H1 (cell line): ENCODE measurements around the gene CNNM4. TPM values are rescaled to one million over a fixed set of nuclear protein-coding genes. Genes with fewer than 3 reads are reported as not detected.

Experiments
- CTCF ChIA-PET: fragments of 300-600 bp; sonication (Branson Sonifier 250); formaldehyde crosslinking; loops from one replicate; lab custom pipeline; 2021; ENCODE audit not compliant: partially characterized antibody; lab: Charles Lee
- POLR2A ChIA-PET: fragments of 300-600 bp; sonication (Branson Sonifier 250); formaldehyde crosslinking; loops from one replicate; lab custom pipeline; 2021; ENCODE audit warnings: inconsistent platforms; ENCODE audit not compliant: partially characterized antibody; lab: Charles Lee
- DNase-seq, 2 experiments: peaks; one replicate each; pipeline versions ENCODE4 v3.0.0 to v3.0.0-alpha.2; 2010 to 2022; ENCODE audit warnings: low spot score in 2 of 2, low read depth in 1 of 2, mixed read lengths in 1 of 2
- FAIRE-seq: peaks from 2 replicates; lab custom pipeline; 2011; peaks lifted over from hg19 to GRCh38; lab: Jason Lieb, UNC
- H2AFZ ChIP-seq: 2 replicates; pipeline ENCODE4 v1.8.1; 2012; ENCODE audit warnings: low read length, inconsistent platforms
- H2AK5ac ChIP-seq: 2 replicates; pipeline ENCODE4 v1.6.1; 2013; ENCODE audit warnings: low read depth, low read length
- H2BK120ac ChIP-seq: replicated peaks from 2 replicates; pipeline ENCODE3; 2013; ENCODE audit warnings: low read depth, low read length, inconsistent platforms
- H2BK12ac ChIP-seq: 2 replicates; pipeline ENCODE4 v1.6.1; 2013; ENCODE audit warnings: low read depth, low read length
- H2BK15ac ChIP-seq: 2 replicates; pipeline ENCODE4 v1.6.1; 2013; ENCODE audit warnings: low read length
- H2BK20ac ChIP-seq: 2 replicates; pipeline ENCODE4 v1.6.1; 2013; ENCODE audit warnings: low read length
- H2BK5ac ChIP-seq: 2 replicates; pipeline ENCODE4 v1.6.1; 2013; ENCODE audit warnings: low read depth, low read length
- H3K14ac ChIP-seq: 2 replicates; pipeline ENCODE4 v1.6.1; 2013; ENCODE audit warnings: inconsistent platforms; ENCODE audit not compliant: insufficient read length
- H3K18ac ChIP-seq: 2 replicates; pipeline ENCODE4 v1.6.1; 2013; ENCODE audit warnings: low read length; ENCODE audit errors: extremely low read depth
- H3K23ac ChIP-seq: 2 replicates; pipeline ENCODE4 v1.6.1; 2013; ENCODE audit warnings: inconsistent platforms; ENCODE audit not compliant: insufficient read length
- H3K23me2 ChIP-seq: 2 replicates; pipeline ENCODE4 v1.6.1; 2013; ENCODE audit warnings: low read depth, low read length
- H3K27ac ChIP-seq: 2 replicates; pipeline ENCODE4 v1.6.1; 2011; ENCODE audit warnings: low read depth, low read length, inconsistent platforms
- H3K27me3 ChIP-seq, 4 experiments: replicated peaks in 1 of 4; 1 replicate in 1 of 4; 2 replicates in 3 of 4; pipeline versions ENCODE4 v1.6.1 to v1.8.1; 2011 to 2013; ENCODE audit warnings: low read length in 3 of 4, mild to moderate bottlenecking in 3 of 4, inconsistent platforms in 2 of 4, mixed read lengths in 2 of 4, moderate library complexity in 1 of 4; ENCODE audit not compliant: control insufficient read depth in 3 of 4, insufficient read depth in 3 of 4; ENCODE audit errors: extremely low read depth in 1 of 4
- H3K36me3 ChIP-seq, 4 experiments: 2 replicates each; pipeline versions ENCODE4 v1.6.1 to v1.8.1; 2011 to 2013; ENCODE audit warnings: mild to moderate bottlenecking in 4 of 4, low read length in 3 of 4, moderate library complexity in 2 of 4, control low read depth in 1 of 4, inconsistent platforms in 1 of 4; ENCODE audit not compliant: insufficient read depth in 4 of 4, control insufficient read depth in 2 of 4
- H3K4ac ChIP-seq: replicated peaks from 2 replicates; pipeline ENCODE3; 2013; ENCODE audit warnings: low read length, low read depth, mixed read lengths, inconsistent platforms; ENCODE audit not compliant: insufficient read length
- H3K4me1 ChIP-seq, 4 experiments: replicated peaks in 1 of 4; 1 replicate in 1 of 4; 2 replicates in 3 of 4; pipeline versions ENCODE4 v1.6.1 to v1.8.1; 2011 to 2013; ENCODE audit warnings: low read length in 3 of 4, inconsistent platforms in 2 of 4, mixed read lengths in 1 of 4; ENCODE audit not compliant: insufficient read depth in 4 of 4, control insufficient read depth in 3 of 4
- H3K4me2 ChIP-seq, 2 experiments: 2 replicates each; pipeline versions ENCODE4 v1.6.1 to v1.8.1; 2011 to 2013; ENCODE audit warnings: low read depth in 2 of 2, low read length in 2 of 2, control low read depth in 1 of 2, inconsistent platforms in 1 of 2, mild to moderate bottlenecking in 1 of 2; ENCODE audit not compliant: insufficient read depth in 1 of 2
- H3K4me3 ChIP-seq, 4 experiments: fragments of 200-600, 300-600 bp in 1 of 4; sonication (generic), shearing (Covaris generic), sonication (Bioruptor Twin) in 1 of 4; 2 replicates each; pipeline versions ENCODE4 v1.5.1 to v1.8.1; 2011 to 2016; ENCODE audit warnings: low read length in 4 of 4, low read depth in 3 of 4, control low read depth in 2 of 4, inconsistent platforms in 2 of 4, mild to moderate bottlenecking in 2 of 4, mixed read lengths in 1 of 4, moderate library complexity in 1 of 4; ENCODE audit not compliant: insufficient read depth in 2 of 4; ENCODE audit errors: extremely low read depth in 1 of 4
- H3K56ac ChIP-seq: replicated peaks from 2 replicates; pipeline ENCODE3; 2013; ENCODE audit warnings: low read depth, mild to moderate bottlenecking, mixed read lengths, low read length, inconsistent platforms; ENCODE audit not compliant: insufficient read length
- H3K79me1 ChIP-seq: 2 replicates; pipeline ENCODE4 v1.6.1; 2013; ENCODE audit warnings: low read depth, low read length, control low read depth
- H3K79me2 ChIP-seq, 2 experiments: 2 replicates each; pipeline versions ENCODE4 v1.6.1 to v1.8.1; 2012 to 2013; ENCODE audit warnings: low read length in 2 of 2, mild to moderate bottlenecking in 2 of 2, inconsistent platforms in 1 of 2; ENCODE audit not compliant: insufficient read depth in 2 of 2, control insufficient read depth in 1 of 2
- H3K9ac ChIP-seq, 4 experiments: replicated peaks in 1 of 4; 1 replicate in 1 of 4; 2 replicates in 3 of 4; pipeline versions ENCODE4 v1.6.1 to v1.8.1; 2011 to 2013; ENCODE audit warnings: low read depth in 3 of 4, low read length in 3 of 4, control low read depth in 2 of 4, mild to moderate bottlenecking in 2 of 4, moderate library complexity in 2 of 4, inconsistent platforms in 1 of 4; ENCODE audit errors: extremely low read depth in 1 of 4
- H3K9me3 ChIP-seq, 2 experiments: 2 replicates each; pipeline versions ENCODE4 v1.6.1 to v1.8.1; 2012 to 2013; ENCODE audit warnings: mild to moderate bottlenecking in 2 of 2, moderate library complexity in 2 of 2, control low read depth in 1 of 2, inconsistent platforms in 1 of 2, low read depth in 1 of 2, low read length in 1 of 2, mixed read lengths in 1 of 2; ENCODE audit not compliant: insufficient read depth in 2 of 2
- H4K20me1 ChIP-seq, 2 experiments: replicated peaks in 1 of 2; 2 replicates each; pipeline versions ENCODE3 to v1.8.1; 2011 to 2013; ENCODE audit warnings: inconsistent platforms in 2 of 2, low read length in 2 of 2, mild to moderate bottlenecking in 1 of 2; ENCODE audit not compliant: insufficient read depth in 2 of 2, control insufficient read depth in 1 of 2
- H4K5ac ChIP-seq: 2 replicates; pipeline ENCODE4 v1.6.1; 2013; ENCODE audit warnings: low read length, low read depth, mixed read lengths, inconsistent platforms; ENCODE audit not compliant: insufficient read length
- H4K8ac ChIP-seq: 2 replicates; pipeline ENCODE4 v1.8.0; 2013; ENCODE audit warnings: mild to moderate bottlenecking, moderate library complexity, low read length, inconsistent platforms; ENCODE audit not compliant: insufficient read depth; ENCODE audit errors: extremely low read depth
- H4K91ac ChIP-seq: replicated peaks from 2 replicates; pipeline ENCODE3; 2013; ENCODE audit warnings: low read length, mixed read lengths, inconsistent platforms; ENCODE audit not compliant: insufficient read length
- CTBP2 ChIP-seq: IDR thresholded peaks from 2 replicates; pipeline ENCODE4 v1.7.0; 2011; ENCODE audit warnings: borderline replicate concordance, mild to moderate bottlenecking, moderate library complexity, mixed read lengths, low read length; ENCODE audit not compliant: insufficient read depth, insufficient read length
- E2F6 ChIP-seq: IDR thresholded peaks from 2 replicates; pipeline ENCODE4 v1.6.1; 2012; ENCODE audit warnings: inconsistent platforms
- POLR2AphosphoS5 ChIP-seq: IDR thresholded peaks from 2 replicates; pipeline ENCODE4 v1.6.1; 2011; ENCODE audit warnings: low read depth, low read length
- SP2 ChIP-seq: IDR thresholded peaks from 2 replicates; pipeline ENCODE4 v1.6.1; 2012; ENCODE audit warnings: mild to moderate bottlenecking, low read length, inconsistent platforms
- WGBS, 2 experiments: shearing (Covaris generic) in 1 of 2; methylation state at CpG; one replicate each; pipeline versions ENCODE4 v1.1.6 to v1.1.7; 2013 to 2015; ENCODE audit warnings: low lambda C conversion rate in 2 of 2, mixed read lengths in 2 of 2, inconsistent platforms in 1 of 2, low coverage in 1 of 2, missing lambda C conversion rate in 1 of 2; ENCODE audit not compliant: insufficient replicate concordance in 2 of 2, insufficient coverage in 1 of 2, insufficient read length in 1 of 2; ENCODE audit errors: extremely low coverage in 1 of 2, missing lambda C conversion rate in 1 of 2; 5-methylcytosine and 5-hydroxymethylcytosine counted together
- polyA plus RNA-seq, 7 experiments: library from polyadenylated mRNA; depleted of rRNA in 3 of 7; stranded (reverse) in 5 of 7; unstranded in 2 of 7; fragments of >200 nt in 5 of 7; fragments of 200-250 nt in 2 of 7; gene quantifications; 1 replicate in 5 of 7; 2 replicates in 1 of 7; 4 replicates in 1 of 7; pipeline versions ENCODE4 v1.2.1 to v1.2.3, GENCODE V29; 2011 to 2013; ENCODE audit warnings: missing spikeins in 2 of 7, mixed read lengths in 2 of 7
- total RNA-seq: library from RNA; stranded (reverse); fragmentation: NEBNext Ultra II Directional; extraction: Animal tissue kit (Norgen Biotek cat#: 25700); gene quantifications from 2 replicates; pipeline ENCODE4 v1.2.1, GENCODE V29; 2021

CNNM4 gene
- total and polyA plus RNA-seq, 2 of the 8 experiments (the other 6 are each of a cell fraction or from before 2014, with no cell fraction given): 10.3 to 11.0 TPM

- no peak overlapping the region for H2BK15ac ChIP-seq
- no peak overlapping the region for H2BK20ac ChIP-seq
- no peak overlapping the region for H3K23ac ChIP-seq
- peaks cover 4% of the 10 kb centered on the region; the same call in 1 of the 2 replicates for H3K79me1 ChIP-seq
- no peak overlapping the region for H2AK5ac ChIP-seq
- no peak overlapping the region for H3K9ac ChIP-seq
- H4K20me1 ChIP-seq: peaks cover 14% of the 10 kb centered on the region in 2 experiments
- H4K8ac ChIP-seq: no peak overlapping the region
- POLR2A ChIA-PET: interaction anchor here (0.6 to 5.8 kb wide), 12 partner anchors 8 to 97 kb away, joined by 3 to 49 read pairs (median 4); partner anchors contain the start of gene SEMA4C
- no peak overlapping the region for H3K18ac ChIP-seq
- H3K23me2 ChIP-seq: peaks cover 10% of the 10 kb centered on the region; the same call in 1 of the 2 replicates
- FAIRE-seq: no peak
- peak in 1 of 2 experiments; percentile 54 for DNase-seq
- no peak overlapping the region for H3K56ac ChIP-seq
- WGBS, 2 experiments: 91% methylated on average over 33 of the region's 38 CpGs; no CpG with 5 or more reads in 1 of the 2 experiments
- H4K91ac ChIP-seq: no peak overlapping the region
- no peak overlapping the region for H3K4ac ChIP-seq
- no peak overlapping the region for H2BK12ac ChIP-seq
- H3K4me1 ChIP-seq: peaks cover 3 to 11% (median 8%) of the 10 kb centered on the region in 4 experiments
- no peak overlapping the region for H2AFZ ChIP-seq
- peak overlapping the region; percentile 44; the same call in 1 of the 2 replicates for H2BK5ac ChIP-seq
- H3K27ac ChIP-seq: no peak overlapping the region
- no peak overlapping the region for H2BK120ac ChIP-seq
- no peaks in the 10 kb centered on the region for H3K27me3 ChIP-seq
- TF ChIP-seq SP2: no peak
- peak; percentile 3; the same call in 1 of the 2 replicates for TF ChIP-seq POLR2AphosphoS5
- no peak for TF ChIP-seq E2F6
- no peak for TF ChIP-seq CTBP2
- TF ChIP-seq, all 59 proteins: peak for 1
- no peak overlapping the region; a peak in 1 of 4 replicates for H3K4me2 ChIP-seq
- no peaks in the 10 kb centered on the region for H3K9me3 ChIP-seq
- no peak overlapping the region for H4K5ac ChIP-seq
- CTCF ChIA-PET: interaction anchor here (0.6 to 8.3 kb wide), 16 partner anchors 8 to 252 kb away, joined by 3 to 89 read pairs (median 6); partner anchors contain the start of gene ANKRD36
- peaks cover 0 to 14% of the 10 kb centered on the region in 2 experiments; a peak in 3 of 4 replicates for H3K79me2 ChIP-seq
- H3K36me3 ChIP-seq: peaks cover 20 to 50% (median 41%) of the 10 kb centered on the region in 4 experiments
- no peak overlapping the region for H3K14ac ChIP-seq
- H3K4me3 ChIP-seq: no peak overlapping the region
These were observed 99.6 kb downstream of the CNNM4 start for GRCh38 chr2:96860065-96861029.
